ENCODE results near the gene SLC50A1.
"Not testable (repeated sequence)": the region's sequence is repeated elsewhere in the genome, so short reads cannot be mapped to it uniquely, and the experiment has no call there.

The SLC50A1 gene

DNA sequence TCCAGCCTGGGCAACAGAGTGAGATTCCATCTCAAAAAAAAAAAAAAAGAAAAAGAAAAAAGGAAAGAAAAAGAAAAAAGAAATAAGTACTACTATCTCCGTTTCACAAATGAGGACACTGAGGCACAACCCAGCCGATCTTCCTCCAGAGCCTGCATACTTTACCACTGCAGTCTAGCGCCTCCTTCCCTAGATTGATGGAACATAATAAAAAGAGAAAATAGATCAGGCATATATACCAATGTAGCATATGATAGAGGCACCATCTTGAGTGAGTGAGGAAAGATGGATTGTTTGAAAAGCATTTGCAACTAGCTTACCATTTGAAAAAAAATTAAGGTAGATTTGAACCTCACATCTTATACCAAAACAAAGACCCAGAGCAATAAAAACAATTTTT, 9.8 kb downstream of the SLC50A1 start:
- DNase-seq (ENCODE audit: low spot score) = peak; percentile 2
- no peak overlapping the region for H3K4me3 ChIP-seq
- TF ChIP-seq, protein P1, sequence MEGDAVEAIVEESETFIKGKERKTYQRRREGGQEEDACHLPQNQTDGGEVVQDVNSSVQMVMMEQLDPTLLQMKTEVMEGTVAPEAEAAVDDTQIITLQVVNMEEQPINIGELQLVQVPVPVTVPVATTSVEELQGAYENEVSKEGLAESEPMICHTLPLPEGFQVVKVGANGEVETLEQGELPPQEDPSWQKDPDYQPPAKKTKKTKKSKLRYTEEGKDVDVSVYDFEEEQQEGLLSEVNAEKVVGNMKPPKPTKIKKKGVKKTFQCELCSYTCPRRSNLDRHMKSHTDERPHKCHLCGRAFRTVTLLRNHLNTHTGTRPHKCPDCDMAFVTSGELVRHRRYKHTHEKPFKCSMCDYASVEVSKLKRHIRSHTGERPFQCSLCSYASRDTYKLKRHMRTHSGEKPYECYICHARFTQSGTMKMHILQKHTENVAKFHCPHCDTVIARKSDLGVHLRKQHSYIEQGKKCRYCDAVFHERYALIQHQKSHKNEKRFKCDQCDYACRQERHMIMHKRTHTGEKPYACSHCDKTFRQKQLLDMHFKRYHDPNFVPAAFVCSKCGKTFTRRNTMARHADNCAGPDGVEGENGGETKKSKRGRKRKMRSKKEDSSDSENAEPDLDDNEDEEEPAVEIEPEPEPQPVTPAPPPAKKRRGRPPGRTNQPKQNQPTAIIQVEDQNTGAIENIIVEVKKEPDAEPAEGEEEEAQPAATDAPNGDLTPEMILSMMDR (IDR thresholded peaks at IDR 0.05) = no peak
- no peak overlapping the region for H3K27ac ChIP-seq

DNA sequence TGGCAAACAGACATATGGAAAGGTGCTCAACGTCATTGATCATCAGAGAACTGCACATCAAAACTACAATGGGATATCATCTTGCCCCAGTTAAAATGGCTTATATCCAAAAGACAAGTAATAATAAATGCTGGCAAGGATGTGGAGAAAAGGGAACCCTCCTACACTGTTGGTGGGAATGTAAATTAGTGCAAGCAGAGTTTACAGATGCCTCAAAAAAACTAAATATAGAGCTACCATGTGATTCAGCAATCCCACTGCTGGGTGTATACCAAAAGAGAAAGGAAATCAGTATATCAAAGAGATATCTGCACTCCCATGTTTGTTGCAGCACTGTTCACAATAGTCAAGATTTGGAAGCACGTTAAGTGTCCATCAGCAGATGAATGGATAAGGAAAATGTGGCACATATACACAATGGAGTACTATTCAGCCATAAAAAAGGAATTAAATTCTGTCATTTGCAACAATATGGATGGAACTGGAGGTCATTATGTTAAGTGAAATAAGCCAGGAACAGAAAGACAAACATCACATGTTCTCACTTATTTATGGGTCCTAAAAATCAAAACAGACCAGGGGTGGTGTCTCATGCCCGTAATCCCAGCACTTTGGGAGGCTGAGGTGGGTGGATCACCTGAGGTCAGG, 20.5 kb downstream of the SLC50A1 start:
- H3K27ac ChIP-seq; H3K4me3 ChIP-seq; DNase-seq (ENCODE audit: low spot score): not testable (repeated sequence)

DNA sequence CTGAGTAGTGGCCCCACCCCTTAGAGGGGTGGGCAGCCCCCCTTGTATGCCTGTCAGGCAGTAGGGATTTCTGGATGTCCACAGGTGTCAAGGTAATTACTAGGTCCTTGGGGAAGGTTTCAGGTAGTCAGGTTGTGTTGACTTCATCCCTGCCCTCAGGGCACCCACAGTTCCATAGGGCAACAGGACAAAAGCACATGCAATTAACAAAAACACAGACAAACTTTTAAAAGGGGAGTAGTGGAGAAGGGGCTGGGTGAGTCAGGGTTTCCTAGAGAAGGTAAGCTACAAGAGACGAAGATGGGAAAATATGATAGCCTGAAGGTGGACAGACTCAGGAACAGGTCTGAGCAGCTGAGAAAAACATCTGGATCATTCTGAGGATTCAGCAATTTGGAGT, 23.3 kb downstream of the SLC50A1 start:
- peak; percentile 40 for DNase-seq (ENCODE audit: low spot score)
- TF ChIP-seq, protein P1 (IDR thresholded peaks at IDR 0.05) = no peak

DNA sequence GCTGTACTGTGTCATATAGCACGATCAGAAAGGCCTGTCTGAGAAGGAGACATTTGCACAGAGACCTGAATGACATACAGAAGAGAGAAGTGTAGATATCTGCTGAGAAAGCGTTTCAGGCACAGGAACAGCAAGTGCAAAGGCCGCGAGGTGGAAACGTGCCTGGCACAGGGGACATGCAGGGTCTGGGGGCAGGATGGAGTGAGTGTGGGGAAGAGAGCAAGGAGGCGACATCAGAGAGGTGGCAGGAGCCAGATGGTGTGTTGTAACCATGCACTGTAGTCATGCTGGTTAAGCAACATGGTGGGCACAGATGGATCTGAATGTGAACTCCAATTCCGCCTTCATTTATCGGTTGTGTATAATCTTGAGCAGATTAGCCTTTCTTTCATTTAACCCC, 24.5 kb downstream of the SLC50A1 start:
- TF ChIP-seq, protein P1 (IDR thresholded peaks at IDR 0.05) = no peak
- H3K4me3 ChIP-seq = no peak overlapping the region
- peak; percentile 66 for DNase-seq (ENCODE audit: low spot score)
- no peak overlapping the region for H3K27ac ChIP-seq

More for the DNA sequence above, 23.3 kb downstream of the SLC50A1 start:
- Histone ChIP-seq H3K27ac (no peak overlapping the region), H3K4me3 (no peak overlapping the region)

DNA sequence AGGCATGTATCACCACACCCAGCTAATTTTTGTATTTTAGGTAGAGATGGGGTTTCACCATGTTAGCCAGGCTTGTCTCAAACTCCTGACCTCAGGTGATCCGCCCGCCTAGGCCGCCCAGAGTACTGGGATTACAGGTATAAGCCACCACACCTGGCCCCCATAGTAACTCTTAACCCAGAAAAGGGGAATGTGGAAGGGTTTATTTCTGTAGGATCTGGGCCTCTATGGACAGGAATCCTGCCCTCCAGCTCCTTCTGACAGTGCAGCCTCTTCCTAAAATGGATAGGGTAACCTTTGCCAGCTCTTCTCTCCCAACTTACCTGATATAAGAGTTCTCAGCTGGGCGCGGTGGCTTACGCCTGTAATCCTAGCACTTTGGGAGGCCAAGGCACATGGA, 27.0 kb downstream of the SLC50A1 start:
- peak; percentile 43 for DNase-seq (ENCODE audit: low spot score)
- not testable (repeated sequence) for H3K27ac ChIP-seq

DNA sequence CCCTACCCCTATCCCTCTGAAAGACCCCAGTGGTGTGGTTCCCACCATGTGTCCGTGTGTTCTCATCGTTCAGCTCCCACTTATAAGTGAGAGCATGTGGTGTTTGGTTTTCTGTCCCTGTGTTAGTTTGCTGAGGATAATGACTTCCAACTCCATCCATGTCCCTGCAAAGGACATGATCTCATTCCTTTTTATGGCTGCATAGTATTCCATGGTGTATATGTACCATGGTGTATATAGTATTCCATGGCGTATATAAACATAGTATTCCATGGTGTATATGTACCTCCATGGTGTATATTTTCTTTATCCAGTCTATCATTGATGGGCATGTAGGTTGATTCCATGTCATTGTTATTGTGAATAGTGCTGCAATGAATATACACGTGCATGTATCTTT, 28.1 kb downstream of the SLC50A1 start:
- H3K4me3 ChIP-seq; DNase-seq (ENCODE audit: low spot score); H3K27ac ChIP-seq: not testable (repeated sequence)

More for the DNA sequence above, 27.0 kb downstream of the SLC50A1 start:
- not testable (repeated sequence) for H3K4me3 ChIP-seq

DNA sequence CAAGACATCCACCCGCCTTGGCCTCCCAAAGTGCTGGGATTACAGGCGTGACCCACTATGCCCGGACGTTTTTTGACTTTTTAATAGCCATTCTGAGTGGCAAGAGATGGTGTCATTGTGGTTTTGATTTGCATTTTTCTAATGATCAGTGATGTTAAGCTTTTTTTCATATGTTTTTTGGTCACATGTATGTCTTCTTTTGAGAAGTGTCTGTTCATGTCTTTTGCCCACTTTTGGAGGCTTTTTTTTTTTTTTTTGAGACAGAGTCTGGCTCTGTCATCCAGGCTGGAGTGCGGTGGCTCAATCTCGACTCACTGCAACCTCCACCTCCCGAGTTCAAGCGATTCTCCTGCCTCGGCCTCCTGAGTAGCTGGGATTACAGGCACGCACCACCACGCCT, 29.0 kb downstream of the SLC50A1 start:
- H3K27ac ChIP-seq, H3K4me3 ChIP-seq: not testable (repeated sequence)
- peak; percentile 0 for DNase-seq (ENCODE audit: low spot score)

DNA sequence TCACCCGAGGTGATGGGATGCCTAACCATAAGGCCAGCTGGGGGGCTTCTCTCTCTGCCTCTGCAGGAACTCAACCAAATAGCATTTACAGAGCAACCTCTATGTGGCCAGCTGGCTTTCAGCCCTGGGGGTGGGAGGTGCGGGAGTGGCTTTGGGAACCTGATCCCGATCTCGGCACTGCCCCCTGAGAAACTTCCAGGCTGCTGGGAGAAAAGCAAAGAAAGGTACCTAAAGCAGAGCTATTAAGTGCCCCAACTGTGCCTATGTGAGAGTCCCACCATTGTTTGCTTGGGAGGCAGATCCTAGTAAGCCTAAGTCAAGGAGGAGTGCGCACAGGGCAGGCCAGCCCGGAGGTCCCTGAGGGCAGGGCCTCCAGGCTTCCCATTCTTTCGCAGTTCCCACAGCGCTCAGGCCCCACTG, 30.4 kb downstream of the SLC50A1 start:
- Histone ChIP-seq H3K4me3 (no peak overlapping the region), H3K27ac (peak overlapping the region in 1 of 2 donors; percentile 44)
- TF ChIP-seq, protein P1 (IDR thresholded peaks at IDR 0.05) = no peak
- DNase-seq (ENCODE audit: low spot score) = peak; percentile 70

DNA sequence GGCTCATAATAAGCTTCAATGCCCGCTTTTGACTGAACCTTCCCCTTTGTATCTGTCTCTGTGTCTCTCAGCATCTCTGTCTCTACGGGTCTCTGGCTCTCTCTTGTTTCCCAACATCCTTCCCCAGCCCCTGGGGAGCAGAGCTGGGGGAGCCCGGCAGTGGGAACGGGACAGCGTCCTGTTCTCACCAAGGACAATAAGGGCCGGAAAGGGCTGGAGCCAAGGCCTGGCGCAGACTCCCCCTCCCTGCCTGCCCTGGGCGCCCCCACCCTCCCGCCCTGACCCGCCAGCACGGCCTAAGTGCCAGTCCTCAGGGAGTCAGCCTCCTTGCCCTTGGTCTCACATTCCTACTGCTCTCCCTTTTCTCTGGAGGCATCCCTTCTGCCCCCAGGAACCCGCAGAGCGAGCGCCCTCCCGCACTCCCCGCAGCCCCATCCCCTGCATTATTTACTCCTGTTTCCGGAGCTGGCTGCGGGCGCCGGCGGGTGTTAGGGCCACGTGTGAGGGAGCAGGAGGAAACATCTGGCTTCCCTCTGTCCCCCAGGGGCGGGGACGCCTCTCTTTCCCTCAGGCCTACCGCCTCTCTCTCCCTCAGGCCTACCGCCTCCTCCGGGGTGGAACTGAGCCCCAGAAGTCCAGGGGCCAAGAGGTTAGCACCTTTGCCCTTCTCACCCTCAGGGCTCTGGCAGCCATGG, 31.0 kb downstream of the SLC50A1 start:
- peak; percentile 72 for DNase-seq (ENCODE audit: low spot score)
- Histone ChIP-seq H3K27ac (peak overlapping the region in 1 of 2 donors; percentile 44), H3K4me3 (peak overlapping the region; percentile 27)
- TF ChIP-seq, protein P1 (IDR thresholded peaks at IDR 0.05) = no peak
